Measurements from ENCODE around the gene PRKAG2.

Gene PRKAG2

GRCh38 chr7:151740081-151740851, 136.6 kb downstream of the PRKAG2 start:
- DNase-seq, result peak; percentile 57

GRCh38 chr7:151738925-151739324, 138.0 kb downstream of the PRKAG2 start:
- DNase-seq, result no peak

DNA sequence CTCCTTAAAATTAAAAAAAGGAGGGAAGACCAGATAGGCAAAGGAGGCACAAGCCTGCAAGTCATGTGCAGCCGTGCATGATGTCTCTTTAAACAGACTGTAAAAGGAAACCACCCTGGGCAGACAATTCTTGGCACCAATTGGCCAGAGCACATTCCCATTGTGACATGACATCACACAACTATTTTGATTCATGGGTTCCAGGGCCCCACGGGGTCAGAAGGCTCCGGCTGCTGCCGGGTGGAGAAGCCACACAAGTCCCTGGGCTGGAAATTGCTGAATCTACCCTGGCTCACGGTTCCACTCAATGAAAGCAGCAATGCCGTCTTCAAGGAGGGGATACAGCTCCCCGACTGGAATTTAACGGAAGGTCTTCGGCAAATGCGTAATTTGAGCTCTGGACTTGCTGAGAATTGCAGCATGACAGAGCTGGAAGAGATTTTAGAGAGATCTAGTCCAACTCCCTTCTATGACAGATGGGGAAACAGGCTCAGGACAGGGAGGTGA, 140.5 kb downstream of the PRKAG2 start:
- peak; percentile 92 for DNase-seq

DNA sequence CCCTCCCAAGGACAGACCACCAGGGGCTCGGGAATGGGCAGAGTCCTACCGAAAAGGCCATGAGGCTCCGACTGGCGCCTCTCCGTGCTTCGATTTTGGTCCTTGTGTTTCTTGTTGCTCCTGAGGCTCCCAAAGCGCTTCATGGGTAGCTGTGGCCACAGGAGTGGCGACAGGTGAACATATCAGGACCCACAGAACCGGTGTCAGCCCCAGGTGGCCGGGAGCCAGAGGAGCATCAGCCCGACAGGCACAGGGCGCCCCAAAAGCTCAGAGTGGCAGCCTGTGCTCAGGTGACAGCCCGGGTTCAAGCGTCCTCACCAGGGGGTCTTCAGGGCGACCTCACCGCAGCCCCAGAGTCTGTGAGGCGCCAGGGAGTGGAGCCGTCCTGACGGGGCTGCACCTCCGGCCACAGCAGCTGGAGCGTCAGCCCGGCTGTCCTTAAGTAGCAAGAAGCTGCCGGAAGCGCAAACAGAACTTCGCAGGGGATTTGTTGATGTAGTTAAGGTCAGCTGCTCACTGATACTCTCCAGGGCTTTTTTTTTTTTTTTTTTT, 141.0 kb downstream of the PRKAG2 start:
- no peak for DNase-seq

DNA sequence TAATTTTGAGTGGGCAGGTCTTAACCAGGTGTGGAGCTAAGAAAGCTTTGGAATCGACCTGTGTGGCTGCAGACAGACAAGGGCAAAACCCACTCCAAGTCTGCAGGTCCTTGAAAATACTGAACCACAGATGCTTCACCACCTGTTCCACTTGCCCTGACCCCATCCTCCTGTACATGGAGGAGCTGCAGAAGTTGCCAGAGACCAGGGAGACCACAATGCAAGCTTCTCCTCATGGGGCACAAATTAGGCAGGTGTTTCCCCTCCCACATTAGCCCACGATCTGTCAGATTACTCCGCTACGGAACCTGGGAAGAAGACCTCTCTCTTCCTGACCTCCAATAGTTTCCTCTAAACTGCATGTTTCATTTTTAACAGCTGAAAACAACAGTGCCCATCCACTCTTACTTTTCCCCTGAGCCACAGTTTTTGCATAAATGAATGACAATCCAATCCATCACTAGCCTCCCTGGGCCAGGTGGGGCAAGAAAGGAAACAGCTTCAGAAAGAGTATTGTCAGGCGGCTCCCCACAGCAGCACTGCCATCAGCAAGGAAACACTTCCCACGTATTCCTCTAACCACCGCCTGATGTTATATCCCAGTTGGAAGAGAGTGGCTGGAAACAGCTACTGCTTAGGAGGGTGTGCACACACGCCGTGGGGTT, 141.6 kb downstream of the PRKAG2 start:
- DNase-seq, result peak; percentile 80

- no peak for DNase-seq
These were observed 143.9 kb downstream of the PRKAG2 start for GRCh38 chr7:151732834-151733592.

DNA sequence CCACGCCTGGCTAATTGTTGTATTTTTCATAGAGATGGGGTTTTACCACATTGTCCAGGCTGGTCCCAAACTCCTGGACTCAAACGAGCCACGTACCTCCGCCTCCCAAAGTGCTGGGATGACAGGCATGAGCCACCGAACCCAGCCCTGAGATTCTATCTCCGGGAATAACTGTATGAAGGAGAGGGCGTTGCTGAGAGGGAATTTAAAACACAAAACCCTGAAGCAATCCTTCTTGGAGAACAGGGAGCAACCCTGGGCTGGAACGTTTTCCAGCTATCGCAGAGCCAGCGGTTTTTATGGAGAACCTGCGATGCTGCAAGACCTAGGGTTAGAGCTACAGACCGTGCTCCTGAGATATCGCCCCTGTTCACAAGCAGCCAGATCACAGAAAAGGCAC, 144.6 kb downstream of the PRKAG2 start:
- no peak for DNase-seq

DNA sequence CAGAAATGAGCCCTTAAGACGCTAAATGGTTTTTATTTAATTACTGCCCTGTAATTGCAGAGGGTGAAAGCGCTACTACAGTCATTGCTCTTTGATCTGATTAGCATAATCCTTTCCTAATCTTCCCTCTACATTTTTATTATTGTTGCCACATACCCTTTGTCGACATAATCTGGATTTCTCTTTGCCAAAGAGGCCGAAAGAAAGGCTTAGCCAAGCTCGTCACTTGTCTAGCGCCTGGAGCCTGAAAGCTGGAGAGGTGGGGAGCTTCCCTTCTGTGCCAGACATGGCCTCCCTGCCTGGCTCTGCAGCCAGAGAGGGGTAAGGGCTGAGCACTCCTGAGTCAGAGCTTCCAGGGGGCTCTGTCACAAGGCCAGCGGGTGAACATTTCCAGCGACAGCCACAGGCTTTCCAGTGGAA, 145.9 kb downstream of the PRKAG2 start:
- no peak for DNase-seq

DNA sequence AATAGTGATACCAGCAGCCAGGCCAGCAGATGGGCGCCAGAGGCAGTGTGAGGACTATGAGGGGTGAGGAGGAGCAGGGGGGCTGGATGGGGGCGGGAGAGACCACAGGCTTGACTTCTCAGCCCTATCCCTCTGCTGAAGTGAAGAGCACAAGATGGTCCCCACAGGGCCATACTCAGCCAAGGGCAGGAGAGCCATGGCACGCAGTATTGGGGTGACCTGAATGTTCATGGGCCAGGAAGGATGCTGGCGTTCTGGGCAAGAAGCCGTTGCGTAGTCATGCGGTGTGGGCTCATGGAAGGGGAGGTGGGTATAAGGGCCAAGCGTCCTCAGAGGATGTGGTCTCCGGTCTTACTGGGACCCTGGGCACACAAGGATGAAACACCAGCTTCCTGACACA, 146.3 kb downstream of the PRKAG2 start:
- no peak for DNase-seq

DNA sequence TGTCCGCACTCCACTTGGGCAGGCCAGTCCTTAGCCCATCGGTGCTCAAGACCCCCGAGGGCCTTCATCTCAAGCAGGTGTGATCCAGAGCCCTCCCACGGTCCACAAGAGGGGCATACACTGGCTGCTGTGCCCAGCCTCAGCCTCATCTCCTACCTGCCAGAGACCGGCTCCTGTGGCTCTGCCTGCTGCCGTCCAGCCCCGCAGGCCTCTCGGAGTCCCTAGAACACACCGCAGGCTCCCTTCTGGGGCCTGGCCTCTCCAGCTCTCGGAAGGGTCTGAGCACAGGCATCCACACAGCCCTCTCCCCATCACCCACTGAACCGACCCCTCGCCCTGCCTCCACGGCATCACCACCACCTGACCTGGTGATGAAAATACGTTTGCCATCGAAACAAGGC, 147.4 kb downstream of the PRKAG2 start:
- DNase-seq, result no peak

DNA sequence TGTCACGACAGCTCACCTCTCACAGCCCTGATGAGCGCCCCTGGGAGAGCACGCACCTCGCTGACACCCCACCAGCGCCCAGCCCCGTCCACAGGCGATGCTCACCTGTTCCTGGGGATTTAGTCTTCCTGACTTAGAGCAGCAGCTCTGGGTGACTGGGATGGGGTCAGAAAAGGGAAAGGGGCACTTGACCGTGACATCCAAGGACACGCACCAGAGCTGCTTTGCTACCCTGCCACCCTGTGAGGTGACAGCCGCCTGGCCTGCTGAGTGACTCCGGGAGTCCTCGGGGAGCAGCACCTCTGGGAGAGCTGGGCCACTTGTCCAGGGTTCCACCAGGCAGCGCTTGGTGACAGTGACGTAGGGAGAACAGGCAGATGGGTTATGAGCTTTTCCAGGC, 148.2 kb downstream of the PRKAG2 start:
- DNase-seq, result no peak

DNA sequence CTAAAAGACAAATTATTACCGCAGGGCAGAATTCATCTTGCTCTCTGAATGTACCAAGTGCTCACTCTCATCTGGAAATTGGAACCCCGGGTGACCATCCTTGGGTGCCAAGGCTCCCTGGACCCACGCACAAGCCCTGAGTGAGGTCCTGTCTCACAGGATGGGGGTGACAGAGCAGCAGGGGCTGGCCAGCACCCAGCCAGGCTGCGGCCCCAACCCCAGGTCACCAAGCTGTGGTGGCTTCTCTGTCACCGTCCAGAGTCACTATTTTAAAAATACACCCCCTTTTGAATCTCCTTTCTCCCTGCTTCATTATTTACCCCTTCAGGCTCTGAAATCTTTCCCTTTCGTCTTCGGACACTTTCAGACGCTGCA, 148.6 kb downstream of the PRKAG2 start:
- no peak for DNase-seq

DNA sequence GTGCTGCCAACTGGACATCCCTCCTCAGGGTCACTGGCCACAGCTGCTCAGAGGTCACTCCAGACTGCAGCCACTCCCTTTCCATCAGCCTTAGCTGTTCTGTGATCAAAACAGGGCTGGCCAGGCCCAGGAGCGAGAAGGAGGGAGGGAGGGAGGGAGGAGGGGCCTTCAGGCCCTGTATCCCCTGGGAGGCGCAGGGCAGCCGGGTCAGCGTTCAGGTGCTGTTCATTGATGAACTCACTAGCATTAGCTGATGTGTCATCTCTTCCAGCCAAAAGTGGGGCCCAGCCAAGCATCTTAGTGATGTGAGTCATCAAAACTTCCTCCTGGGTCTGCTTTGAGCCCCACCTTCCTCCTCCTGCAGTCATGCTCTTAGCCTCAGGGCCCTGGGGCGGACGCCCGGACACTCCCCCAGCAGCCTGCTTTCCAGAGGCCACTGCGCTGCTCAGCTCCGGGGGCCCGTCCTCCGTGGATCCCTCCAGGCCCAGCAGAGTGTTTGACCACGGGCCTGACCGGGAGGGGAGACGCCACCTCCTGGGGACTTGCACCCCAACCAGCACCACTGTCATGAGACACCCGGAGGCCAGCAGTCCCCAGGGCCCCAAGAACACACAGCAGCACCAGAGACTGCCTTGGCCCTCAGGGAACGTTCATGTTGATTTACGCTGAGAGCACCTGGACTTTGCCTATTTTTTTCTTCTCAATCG, 149.2 kb downstream of the PRKAG2 start:
- DNase-seq, result no peak

- DNase-seq, result no peak
These were observed 150.0 kb downstream of the PRKAG2 start for GRCh38 chr7:151726652-151727578.

DNA sequence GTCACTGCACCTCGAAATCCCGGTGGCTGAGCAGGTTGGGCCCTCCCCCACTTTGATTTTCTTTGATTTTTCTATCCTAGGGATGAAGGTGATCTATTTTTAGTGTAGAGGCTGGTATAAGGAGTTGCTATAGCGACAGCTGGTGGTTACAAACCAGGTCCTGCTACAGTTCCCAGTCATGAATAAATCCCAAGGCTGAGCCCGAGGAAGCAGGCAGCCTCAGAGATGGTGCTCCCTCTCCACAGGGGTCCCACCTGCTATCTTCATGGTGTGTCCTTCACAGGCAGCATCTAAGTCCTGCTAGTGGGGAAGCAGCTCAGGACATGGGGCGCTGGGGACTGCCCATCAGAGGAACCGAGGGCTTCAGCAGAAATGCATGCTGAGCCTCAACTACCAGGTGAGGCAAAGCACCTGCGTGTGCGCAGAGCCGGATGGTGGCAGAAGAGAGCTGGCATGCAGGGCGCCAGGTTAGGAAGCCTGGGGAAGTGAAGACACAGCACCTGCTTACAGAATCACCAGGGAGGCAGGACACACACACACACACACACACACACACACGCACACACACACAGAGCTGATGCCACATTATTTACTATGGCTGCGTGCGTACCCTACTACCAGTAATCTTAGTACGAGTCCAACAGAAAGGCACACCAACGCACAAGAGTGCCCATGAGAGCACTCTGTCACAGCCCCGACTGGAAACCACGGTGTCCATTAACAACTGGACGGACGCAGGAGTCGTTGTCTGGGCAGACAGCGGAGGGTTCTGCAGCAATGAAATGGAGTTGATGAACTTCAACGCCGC, 150.9 kb downstream of the PRKAG2 start:
- peak; percentile 86 for DNase-seq

DNA sequence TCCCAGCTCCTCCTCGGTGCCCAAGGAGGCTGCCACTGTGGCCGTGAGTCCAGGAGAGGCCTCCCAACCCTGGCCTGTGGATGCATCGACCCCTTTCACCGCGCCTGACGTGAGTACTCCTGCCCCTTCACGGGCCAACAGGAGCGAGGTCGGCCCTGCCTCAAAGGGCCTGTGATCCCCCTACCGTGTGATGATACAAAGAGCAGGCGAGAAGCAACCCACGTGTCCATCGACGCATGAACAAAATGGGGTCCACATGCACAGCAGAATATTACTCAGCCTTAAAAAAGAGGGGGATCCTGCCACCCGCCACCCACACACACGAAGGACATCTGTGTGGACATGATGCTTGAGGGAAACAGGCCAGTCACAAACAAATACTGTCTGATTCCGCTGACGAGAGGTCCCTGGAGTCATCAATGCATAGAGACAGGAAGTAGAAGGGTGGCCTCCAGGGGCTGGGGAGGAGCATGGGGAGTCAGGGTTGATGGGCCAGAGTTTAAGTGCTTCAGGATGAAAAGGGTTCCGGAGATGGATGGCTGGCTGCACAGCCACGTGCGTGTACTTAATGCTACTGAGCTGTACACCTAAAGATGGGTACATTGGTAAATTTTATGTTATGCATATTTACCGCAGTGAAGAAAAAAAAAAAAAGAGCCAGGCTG, 151.9 kb downstream of the PRKAG2 start:
- DNase-seq, result no peak

DNA sequence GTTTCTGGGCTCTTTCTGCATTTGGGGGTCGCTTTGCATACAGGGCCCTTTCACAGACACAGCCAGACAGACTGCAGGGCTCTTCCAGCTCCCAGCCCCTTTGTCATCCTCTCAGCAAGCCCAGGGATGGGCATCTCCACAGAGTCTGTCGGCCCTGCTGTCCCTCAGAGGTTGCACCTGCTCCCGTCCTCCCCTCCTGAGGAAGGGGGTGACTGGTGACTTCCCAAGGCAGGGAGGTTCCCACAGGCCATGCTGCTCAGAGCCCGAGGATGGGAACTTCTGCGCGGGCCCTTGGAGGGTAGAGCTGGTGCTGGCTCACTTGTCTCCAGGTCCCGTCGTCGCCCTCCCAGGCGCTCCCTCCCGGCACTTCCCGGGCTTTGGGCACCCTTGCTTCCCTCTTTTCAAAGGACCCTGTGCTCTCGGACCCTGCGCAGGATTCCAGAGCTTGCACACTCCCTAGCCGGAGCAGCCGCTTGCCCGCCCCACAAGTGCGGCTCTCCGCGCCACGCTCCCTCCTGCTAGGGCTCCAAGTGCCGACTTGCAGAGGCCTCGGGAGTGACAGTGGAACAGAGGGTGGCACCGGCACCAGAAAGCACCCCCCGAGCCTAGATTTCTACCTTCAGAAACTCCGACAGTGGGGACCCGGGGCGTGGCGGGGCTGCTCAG, 152.5 kb downstream of the PRKAG2 start:
- peak; percentile 15 for DNase-seq

GRCh38 chr7:151723321-151723720, 153.6 kb downstream of the PRKAG2 start:
- no peak for DNase-seq

GRCh38 chr7:151722533-151722932, 154.4 kb downstream of the PRKAG2 start:
- DNase-seq, result no peak

GRCh38 chr7:151721694-151722093, 155.2 kb downstream of the PRKAG2 start:
- DNase-seq, result no peak
